Caco-2 (cell line): ENCODE results near the gene SEC22A. TPM values are rescaled to one million over a fixed set of nuclear protein-coding genes. Genes with fewer than 3 reads are reported as not detected.
A peak's percentile ranks its signal among the peaks of the same experiment; 100 is the strongest.

Experiments used
- BruUV-seq: library from RNA; stranded (reverse); fragments of 400-500 nt; replicated peaks from 2 replicates; lab custom pipeline; 2021; lab: Mats Ljungman, UMichigan
- CTCF ChIA-PET: fragments of 300-600 bp; sonication (Branson Sonifier 250); formaldehyde crosslinking; loops from one replicate; lab custom pipeline; 2022; ENCODE audit warnings: antibody characterized with exemption; lab: Charles Lee
- POLR2A ChIA-PET: fragments of 300-600 bp; sonication (Branson Sonifier 250); formaldehyde crosslinking; loops from one replicate; lab custom pipeline; 2022; ENCODE audit warnings: antibody characterized with exemption; lab: Charles Lee
- DNase-seq, 2 experiments: peaks; one replicate each; pipeline versions ENCODE4 v3.0.0 to v3.0.0-alpha.2; 2020 to 2022
- H3K27me3 ChIP-seq: replicated peaks from 2 replicates; pipeline ENCODE4 v1.6.0; 2011; ENCODE audit warnings: low read length; ENCODE audit not compliant: control insufficient read depth, insufficient read depth
- H3K36me3 ChIP-seq: 2 replicates; pipeline ENCODE4 v1.5.1; 2011; ENCODE audit warnings: low read length; ENCODE audit not compliant: control insufficient read depth, insufficient read depth
- H3K4me1 ChIP-seq: fragments of 250-450 bp; sonication (Bioruptor Pico); 2 replicates; pipeline ENCODE4 v1.5.1; 2020; ENCODE audit warnings: mild to moderate bottlenecking
- H3K4me3 ChIP-seq: 2 replicates; pipeline ENCODE4 v1.5.1; 2011; ENCODE audit warnings: low read depth, mild to moderate bottlenecking, control low read depth, low read length
- H3K9me3 ChIP-seq: fragments of 250-450 bp; sonication (Bioruptor Pico); 2 replicates; pipeline ENCODE4 v1.5.1; 2020; ENCODE audit warnings: mild to moderate bottlenecking, moderate library complexity
- H3K27ac Mint-ChIP-seq: one replicate; pipeline ENCODE4 v1.8.0; 2022; ENCODE audit warnings: mixed read lengths; ENCODE audit not compliant: unreplicated experiment
- H3K27me3 Mint-ChIP-seq: one replicate; pipeline ENCODE4 v1.8.0; 2022; ENCODE audit warnings: mixed read lengths; ENCODE audit not compliant: insufficient read depth, unreplicated experiment
- H3K36me3 Mint-ChIP-seq: one replicate; pipeline ENCODE4 v1.8.0; 2022; ENCODE audit warnings: mild to moderate bottlenecking, mixed read lengths; ENCODE audit not compliant: insufficient read depth, unreplicated experiment
- H3K4me1 Mint-ChIP-seq: one replicate; pipeline ENCODE4 v1.8.0; 2022; ENCODE audit warnings: low read depth, mixed read lengths; ENCODE audit not compliant: unreplicated experiment
- H3K4me3 Mint-ChIP-seq: one replicate; pipeline ENCODE4 v1.8.0; 2022; ENCODE audit warnings: mild to moderate bottlenecking, moderate library complexity, mixed read lengths; ENCODE audit not compliant: unreplicated experiment
- H3K9me3 Mint-ChIP-seq: one replicate; pipeline ENCODE4 v1.8.0; 2022; ENCODE audit warnings: mixed read lengths; ENCODE audit not compliant: unreplicated experiment
- intact Hi-C: fragments of 100-400 bp; cut with micrococcal nuclease; formaldehyde crosslinking; loops from one replicate; pipeline ENCODE4 v1.10.0; 2022; ENCODE audit not compliant: unreplicated experiment
- total RNA-seq: library from RNA; stranded (reverse); gene quantifications from 2 replicates; pipeline ENCODE4 v1.2.3, GENCODE V29; 2022
- TF ChIP-seq, protein P1 (sequence below), 2 experiments: fragments of 200-600 bp in 1 of 2; IDR thresholded peaks; 1 replicate in 1 of 2; 2 replicates in 1 of 2; pipeline versions ENCODE4 v1.5.1 to v1.8.0; 2011 to 2022; ENCODE audit warnings: antibody characterized with exemption in 1 of 2, control low read depth in 1 of 2, inconsistent platforms in 1 of 2, low read depth in 1 of 2, low read length in 1 of 2, mild to moderate bottlenecking in 1 of 2, moderate library complexity in 1 of 2; ENCODE audit not compliant: insufficient read depth in 1 of 2, severe bottlenecking in 1 of 2, unreplicated experiment in 1 of 2

Gene SEC22A
- total RNA-seq, 1 experiment from 2014 or later, result 17.7 TPM

GRCh38 chr3:123193448-123194101 is 8.2 kb upstream of the SEC22A start:
- Histone ChIP-seq H3K9me3 (no peaks in the 10 kb centered on the region), H3K4me1 (no peaks in the 10 kb centered on the region), H3K27me3 (no peaks in the 10 kb centered on the region), H3K4me3 (no peak overlapping the region), H3K36me3 (no peaks in the 10 kb centered on the region)
- Mint-ChIP-seq H3K36me3 (no peaks in the 10 kb centered on the region), H3K4me3 (no peak overlapping the region), H3K27ac (no peak overlapping the region), H3K9me3 (peaks cover 2% of the 10 kb centered on the region), H3K4me1 (no peaks in the 10 kb centered on the region), H3K27me3 (no peaks in the 10 kb centered on the region)
- DNase-seq, result no peak
- intact Hi-C loops, result no loop called here
- ChIA-PET CTCF (no interaction called here), POLR2A (no interaction called here)
- TF ChIP-seq, protein P1, sequence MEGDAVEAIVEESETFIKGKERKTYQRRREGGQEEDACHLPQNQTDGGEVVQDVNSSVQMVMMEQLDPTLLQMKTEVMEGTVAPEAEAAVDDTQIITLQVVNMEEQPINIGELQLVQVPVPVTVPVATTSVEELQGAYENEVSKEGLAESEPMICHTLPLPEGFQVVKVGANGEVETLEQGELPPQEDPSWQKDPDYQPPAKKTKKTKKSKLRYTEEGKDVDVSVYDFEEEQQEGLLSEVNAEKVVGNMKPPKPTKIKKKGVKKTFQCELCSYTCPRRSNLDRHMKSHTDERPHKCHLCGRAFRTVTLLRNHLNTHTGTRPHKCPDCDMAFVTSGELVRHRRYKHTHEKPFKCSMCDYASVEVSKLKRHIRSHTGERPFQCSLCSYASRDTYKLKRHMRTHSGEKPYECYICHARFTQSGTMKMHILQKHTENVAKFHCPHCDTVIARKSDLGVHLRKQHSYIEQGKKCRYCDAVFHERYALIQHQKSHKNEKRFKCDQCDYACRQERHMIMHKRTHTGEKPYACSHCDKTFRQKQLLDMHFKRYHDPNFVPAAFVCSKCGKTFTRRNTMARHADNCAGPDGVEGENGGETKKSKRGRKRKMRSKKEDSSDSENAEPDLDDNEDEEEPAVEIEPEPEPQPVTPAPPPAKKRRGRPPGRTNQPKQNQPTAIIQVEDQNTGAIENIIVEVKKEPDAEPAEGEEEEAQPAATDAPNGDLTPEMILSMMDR (IDR thresholded peaks at IDR 0.05; ENCODE audit: insufficient read depth in 1 of 2, low read depth in 1 of 2, low read length in 1 of 2, severe bottlenecking in 1 of 2, unreplicated experiment in 1 of 2), result no peak
- BruUV-seq, result no TSS peak

DNA sequence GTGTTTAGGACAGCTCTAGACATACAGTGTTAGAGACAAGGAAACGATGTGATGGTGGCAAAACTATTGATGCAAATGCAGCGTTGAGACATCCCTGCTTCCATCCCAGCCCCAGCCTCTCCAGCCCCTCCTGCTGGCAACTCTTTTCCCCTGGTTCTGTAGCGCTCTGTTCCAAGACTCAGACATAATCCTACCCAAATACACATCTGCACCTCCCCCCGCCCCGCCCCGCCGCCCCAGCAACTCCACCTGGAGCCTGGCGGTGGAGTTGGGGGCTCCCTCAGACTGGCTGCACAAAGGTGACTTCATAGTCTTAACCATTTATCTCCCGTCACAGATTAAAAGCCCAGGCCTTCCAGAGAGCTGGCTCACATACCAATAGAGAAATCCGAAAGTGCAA is 7.2 kb upstream of the SEC22A start:
- ChIA-PET CTCF (interaction anchor here (0.7 kb wide), 1 partner anchor 13 kb away, joined by 3 read pairs; no protein-coding TSS in a partner anchor), POLR2A (no interaction called here)
- TF ChIP-seq, protein P1 (IDR thresholded peaks at IDR 0.05; ENCODE audit: insufficient read depth in 1 of 2, low read depth in 1 of 2, low read length in 1 of 2, severe bottlenecking in 1 of 2, unreplicated experiment in 1 of 2), result peak; percentile 49 to 58
- H3K27me3 Mint-ChIP-seq, result no peaks in the 10 kb centered on the region
- intact Hi-C loops, result no loop called here
- H3K9me3 Mint-ChIP-seq, result peaks cover 10% of the 10 kb centered on the region
- H3K4me3 Mint-ChIP-seq, result no peak overlapping the region
- H3K9me3 ChIP-seq, result no peaks in the 10 kb centered on the region
- H3K27me3 ChIP-seq, result no peaks in the 10 kb centered on the region
- no peaks in the 10 kb centered on the region for H3K4me1 Mint-ChIP-seq
- peak; percentile 47 to 53 for DNase-seq
- no peaks in the 10 kb centered on the region for H3K36me3 Mint-ChIP-seq
- H3K4me3 ChIP-seq, result no peak overlapping the region
- no peak overlapping the region for H3K27ac Mint-ChIP-seq
- no TSS peak for BruUV-seq
- no peaks in the 10 kb centered on the region for H3K36me3 ChIP-seq
- no peaks in the 10 kb centered on the region for H3K4me1 ChIP-seq

DNA sequence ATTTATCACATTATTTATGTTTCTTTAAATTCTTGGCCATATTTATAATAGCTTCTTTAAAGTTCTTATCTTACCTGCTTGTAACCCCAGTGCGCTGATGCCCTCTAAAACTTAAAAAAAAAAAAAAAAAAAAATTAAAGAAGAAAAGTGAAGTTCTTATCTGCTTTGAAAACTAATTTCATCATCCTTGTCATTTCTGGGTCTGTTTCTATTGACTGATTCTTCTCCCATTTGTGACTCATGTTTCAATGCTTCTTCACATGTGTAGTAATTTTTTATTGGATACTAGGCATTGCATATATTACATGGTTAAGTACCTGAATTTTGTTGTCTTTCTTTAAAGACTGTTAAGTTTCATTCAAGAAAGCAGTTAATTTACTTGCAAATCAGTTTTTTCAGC is 3.4 kb upstream of the SEC22A start:
- no peak for DNase-seq
- CTCF ChIA-PET, result no interaction called here
- peaks cover 11% of the 10 kb centered on the region for H3K4me1 Mint-ChIP-seq
- Histone ChIP-seq H3K9me3 (no peaks in the 10 kb centered on the region), H3K4me3 (no peak overlapping the region), H3K27me3 (no peaks in the 10 kb centered on the region), H3K36me3 (no peaks in the 10 kb centered on the region), H3K4me1 (peaks cover 10% of the 10 kb centered on the region)
- TF ChIP-seq, protein P1 (IDR thresholded peaks at IDR 0.05; ENCODE audit: insufficient read depth in 1 of 2, low read depth in 1 of 2, low read length in 1 of 2, severe bottlenecking in 1 of 2, unreplicated experiment in 1 of 2), result no peak
- no TSS peak for BruUV-seq
- intact Hi-C loops, result no loop called here
- POLR2A ChIA-PET, result no interaction called here
- no peak overlapping the region for H3K27ac Mint-ChIP-seq
- H3K4me3 Mint-ChIP-seq, result no peak overlapping the region
- H3K27me3 Mint-ChIP-seq, result no peaks in the 10 kb centered on the region
- peaks cover 10% of the 10 kb centered on the region for H3K9me3 Mint-ChIP-seq
- H3K36me3 Mint-ChIP-seq, result peaks cover 13% of the 10 kb centered on the region
